CD14-positive monocyte (primary cell): ENCODE data around the gene SPRY4. TPM values are rescaled to one million over a fixed set of nuclear protein-coding genes. Genes with fewer than 3 reads are reported as not detected.

Experiments used
- DNase-seq, 3 donors: peaks; one replicate each; pipeline ENCODE4 v3.0.0-alpha.2; 2011 to 2022
- H2AFZ ChIP-seq: 2 replicates; pipeline ENCODE4 v1.6.0; 2012; ENCODE audit warnings: mild to moderate bottlenecking, low read depth, low read length, inconsistent platforms; ENCODE audit not compliant: insufficient read depth, poor library complexity, severe bottlenecking
- H3K27ac ChIP-seq, 2 donors: 1 replicate in 1 of 2; 2 replicates in 1 of 2; pipeline ENCODE4 v1.5.1; 2012 to 2013; ENCODE audit warnings: low read length in 2 of 2, control low read depth in 1 of 2, inconsistent platforms in 1 of 2, low read depth in 1 of 2, mild to moderate bottlenecking in 1 of 2
- H3K27me3 ChIP-seq, 2 donors: one replicate each; pipeline versions ENCODE4 v1.6.0 to v1.6.1; 2011 to 2013; ENCODE audit warnings: low read length in 2 of 2; ENCODE audit not compliant: control insufficient read depth in 2 of 2, insufficient read depth in 2 of 2
- H3K36me3 ChIP-seq, 2 donors: replicated peaks in 1 of 2; 1 replicate in 1 of 2; 2 replicates in 1 of 2; pipeline versions ENCODE4 v1.5.1 to v1.6.1; 2012 to 2013; ENCODE audit warnings: low read length in 2 of 2, control low read depth in 1 of 2, inconsistent platforms in 1 of 2, mild to moderate bottlenecking in 1 of 2; ENCODE audit not compliant: insufficient read depth in 2 of 2, control insufficient read depth in 1 of 2
- H3K4me1 ChIP-seq, 2 donors: 1 replicate in 1 of 2; 2 replicates in 1 of 2; pipeline versions ENCODE4 v1.5.1 to v1.6.1; 2012 to 2013; ENCODE audit warnings: low read length in 2 of 2, control low read depth in 1 of 2, inconsistent platforms in 1 of 2, mild to moderate bottlenecking in 1 of 2, moderate library complexity in 1 of 2; ENCODE audit not compliant: insufficient read depth in 2 of 2, control insufficient read depth in 1 of 2
- H3K4me2 ChIP-seq: replicated peaks from 2 replicates; pipeline ENCODE3; 2012; ENCODE audit warnings: low read length, moderate library complexity, mild to moderate bottlenecking; ENCODE audit not compliant: poor library complexity, severe bottlenecking; ENCODE audit errors: extremely low read depth
- H3K4me3 ChIP-seq, 3 experiments: fragments of 200-600 bp in 1 of 3; sonication (generic) in 1 of 3; replicated peaks in 1 of 3; 1 replicate in 2 of 3; 2 replicates in 1 of 3; pipeline ENCODE4 v1.5.1; 2011 to 2013; ENCODE audit warnings: low read length in 3 of 3, mild to moderate bottlenecking in 3 of 3, control low read depth in 2 of 3, low read depth in 2 of 3, inconsistent platforms in 1 of 3, moderate library complexity in 1 of 3
- H3K79me2 ChIP-seq: 2 replicates; pipeline ENCODE4 v1.6.0; 2012; ENCODE audit warnings: mild to moderate bottlenecking, control low read depth, inconsistent platforms, low read length, moderate library complexity; ENCODE audit not compliant: insufficient read depth
- H3K9ac ChIP-seq: 2 replicates; pipeline ENCODE4 v1.6.0; 2017; ENCODE audit warnings: low read length, mild to moderate bottlenecking; ENCODE audit not compliant: insufficient read depth, poor library complexity, severe bottlenecking
- H3K9me3 ChIP-seq, 2 donors: replicated peaks in 1 of 2; 1 replicate in 1 of 2; 2 replicates in 1 of 2; pipeline versions ENCODE4 v1.5.1 to v1.6.1; 2012 to 2013; ENCODE audit warnings: low read length in 2 of 2, control low read depth in 1 of 2; ENCODE audit not compliant: control insufficient read depth in 1 of 2, insufficient read depth in 1 of 2
- H4K20me1 ChIP-seq: 2 replicates; pipeline ENCODE4 v1.6.0; 2012; ENCODE audit warnings: mild to moderate bottlenecking, low read length, control low read depth, moderate library complexity; ENCODE audit not compliant: insufficient read depth
- H3K27ac Mint-ChIP-seq, 7 donors: one replicate each; pipeline ENCODE4 v1.8.0; 2020; ENCODE audit warnings: mild to moderate bottlenecking in 7 of 7, mixed read lengths in 7 of 7, moderate library complexity in 6 of 7, inconsistent platforms in 2 of 7
- H3K27me3 Mint-ChIP-seq, 3 donors: one replicate each; pipeline ENCODE4 v1.8.0; 2021 to 2022; ENCODE audit warnings: low read depth in 3 of 3, mild to moderate bottlenecking in 3 of 3, mixed read lengths in 3 of 3, moderate library complexity in 3 of 3, inconsistent platforms in 1 of 3
- H3K36me3 Mint-ChIP-seq, 2 donors: one replicate each; pipeline ENCODE4 v1.8.0; 2020; ENCODE audit warnings: mixed read lengths in 2 of 2, inconsistent platforms in 1 of 2, mild to moderate bottlenecking in 1 of 2
- H3K4me1 Mint-ChIP-seq: one replicate; pipeline ENCODE4 v1.8.0; 2020; ENCODE audit warnings: mild to moderate bottlenecking, mixed read lengths
- H3K4me3 Mint-ChIP-seq, 2 donors: one replicate each; pipeline ENCODE4 v1.8.0; 2020; ENCODE audit warnings: mild to moderate bottlenecking in 2 of 2, mixed read lengths in 2 of 2, moderate library complexity in 1 of 2
- H3K9me3 Mint-ChIP-seq, 7 donors: one replicate each; pipeline ENCODE4 v1.8.0; 2020 to 2022; ENCODE audit warnings: mixed read lengths in 7 of 7, mild to moderate bottlenecking in 6 of 7, moderate library complexity in 6 of 7, inconsistent platforms in 2 of 7
- CTCF ChIP-seq: fragments of 200-600 bp; IDR thresholded peaks from one replicate; pipeline ENCODE4 v1.8.0; 2022; ENCODE audit warnings: antibody characterized with exemption, mild to moderate bottlenecking
- WGBS: methylation state at CpG from one replicate; pipeline ENCODE4 v1.1.5; 2013; ENCODE audit warnings: missing lambda C conversion rate; ENCODE audit not compliant: insufficient coverage; 5-methylcytosine and 5-hydroxymethylcytosine counted together
- intact Hi-C, 2 donors: fragments of 100-400 bp; cut with micrococcal nuclease; formaldehyde crosslinking; loops; one replicate each; pipeline versions ENCODE4 v1.15.0 to v1.15.1; 2023
- polyA plus RNA-seq, 3 donors: library from polyadenylated mRNA; depleted of rRNA in 1 of 3; unstranded in 2 of 3; stranded (reverse) in 1 of 3; fragments of 300-500 nt in 2 of 3; fragments of >200 nt in 1 of 3; fragmentation: Illumina TruSeq in 2 of 3; gene quantifications; 1 replicate in 2 of 3; 2 replicates in 1 of 3; pipeline ENCODE4 v1.2.3, GENCODE V29; 2012 to 2021

The SPRY4 gene
- polyA plus RNA-seq, 3 donors = not detected

GRCh38 chr5:142278627-142279026 is 46.2 kb downstream of the SPRY4 start:
- 83% methylated on average over 1 of the region's 1 CpG for WGBS
- H3K36me3 Mint-ChIP-seq = no peaks in the 10 kb centered on the region
- Histone ChIP-seq H4K20me1 (no peaks in the 10 kb centered on the region), H3K27me3 (peaks cover 0 to 2% of the 10 kb centered on the region in 2 donors), H3K27ac (no peak overlapping the region), H3K9ac (no peak overlapping the region), H3K4me1 (no peaks in the 10 kb centered on the region), H3K79me2 (no peaks in the 10 kb centered on the region), H3K4me3 (no peak overlapping the region), H3K9me3 (no peaks in the 10 kb centered on the region), H2AFZ (no peak overlapping the region), H3K4me2 (no peak overlapping the region), H3K36me3 (no peaks in the 10 kb centered on the region)
- no peak for DNase-seq
- peaks cover 9 to 19% (median 11%) of the 10 kb centered on the region in 3 donors for H3K27me3 Mint-ChIP-seq
- no peaks in the 10 kb centered on the region for H3K4me1 Mint-ChIP-seq
- no peak overlapping the region for H3K27ac Mint-ChIP-seq
- H3K9me3 Mint-ChIP-seq = no peaks in the 10 kb centered on the region
- no peak for TF ChIP-seq CTCF
- intact Hi-C loops = no loop called here
- H3K4me3 Mint-ChIP-seq = no peak overlapping the region

GRCh38 chr5:142277796-142278195 is 47.0 kb downstream of the SPRY4 start:
- no CpG with 5 or more reads among the region's 3 CpGs for WGBS
- Mint-ChIP-seq H3K4me1 (no peaks in the 10 kb centered on the region), H3K4me3 (no peak overlapping the region), H3K27me3 (peaks cover 9 to 17% (median 11%) of the 10 kb centered on the region in 3 donors), H3K36me3 (no peaks in the 10 kb centered on the region), H3K9me3 (no peaks in the 10 kb centered on the region), H3K27ac (no peak overlapping the region)
- no peak overlapping the region for H3K4me2 ChIP-seq
- DNase-seq = no peak
- no peaks in the 10 kb centered on the region for H4K20me1 ChIP-seq
- no peak for TF ChIP-seq CTCF
- peaks cover 0 to 2% of the 10 kb centered on the region in 2 donors for H3K27me3 ChIP-seq
- H3K9me3 ChIP-seq = no peaks in the 10 kb centered on the region
- H2AFZ ChIP-seq = no peak overlapping the region
- H3K4me3 ChIP-seq = no peak overlapping the region
- H3K79me2 ChIP-seq = no peaks in the 10 kb centered on the region
- intact Hi-C loops = no loop called here
- no peaks in the 10 kb centered on the region for H3K4me1 ChIP-seq
- H3K27ac ChIP-seq = no peak overlapping the region
- no peaks in the 10 kb centered on the region for H3K36me3 ChIP-seq
- no peak overlapping the region for H3K9ac ChIP-seq
